ENCODE results near the gene ETV6.

DNA sequence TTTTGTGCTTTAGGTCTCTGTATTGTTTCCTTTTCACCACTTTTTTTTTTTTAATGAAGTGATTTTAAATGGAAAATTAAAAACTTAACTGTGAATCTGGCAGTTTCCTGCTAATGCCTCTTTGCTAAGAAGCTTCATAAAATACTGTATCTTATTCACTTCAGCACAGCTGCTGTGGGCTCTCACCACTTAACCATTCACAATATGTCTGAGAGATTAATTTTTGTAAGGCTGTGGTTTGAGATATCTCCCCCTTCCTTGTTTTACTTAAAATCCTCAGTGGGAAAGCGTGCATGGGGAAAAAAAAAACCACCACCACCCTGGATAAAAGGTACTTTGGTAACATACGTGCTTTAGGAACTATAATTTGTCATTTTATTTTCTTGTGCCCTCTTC is 115.9 kb downstream of the ETV6 start:
- TF ChIP-seq, protein P1, sequence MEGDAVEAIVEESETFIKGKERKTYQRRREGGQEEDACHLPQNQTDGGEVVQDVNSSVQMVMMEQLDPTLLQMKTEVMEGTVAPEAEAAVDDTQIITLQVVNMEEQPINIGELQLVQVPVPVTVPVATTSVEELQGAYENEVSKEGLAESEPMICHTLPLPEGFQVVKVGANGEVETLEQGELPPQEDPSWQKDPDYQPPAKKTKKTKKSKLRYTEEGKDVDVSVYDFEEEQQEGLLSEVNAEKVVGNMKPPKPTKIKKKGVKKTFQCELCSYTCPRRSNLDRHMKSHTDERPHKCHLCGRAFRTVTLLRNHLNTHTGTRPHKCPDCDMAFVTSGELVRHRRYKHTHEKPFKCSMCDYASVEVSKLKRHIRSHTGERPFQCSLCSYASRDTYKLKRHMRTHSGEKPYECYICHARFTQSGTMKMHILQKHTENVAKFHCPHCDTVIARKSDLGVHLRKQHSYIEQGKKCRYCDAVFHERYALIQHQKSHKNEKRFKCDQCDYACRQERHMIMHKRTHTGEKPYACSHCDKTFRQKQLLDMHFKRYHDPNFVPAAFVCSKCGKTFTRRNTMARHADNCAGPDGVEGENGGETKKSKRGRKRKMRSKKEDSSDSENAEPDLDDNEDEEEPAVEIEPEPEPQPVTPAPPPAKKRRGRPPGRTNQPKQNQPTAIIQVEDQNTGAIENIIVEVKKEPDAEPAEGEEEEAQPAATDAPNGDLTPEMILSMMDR (conservative IDR thresholded peaks at IDR 0.05; ENCODE audit: low read length), result no peak
- no peak for TF ChIP-seq EZH2phosphoT487 (IDR thresholded peaks at IDR 0.05; ENCODE audit: borderline replicate concordance)
